ENCODE results near the gene PARN.

The PARN gene

DNA sequence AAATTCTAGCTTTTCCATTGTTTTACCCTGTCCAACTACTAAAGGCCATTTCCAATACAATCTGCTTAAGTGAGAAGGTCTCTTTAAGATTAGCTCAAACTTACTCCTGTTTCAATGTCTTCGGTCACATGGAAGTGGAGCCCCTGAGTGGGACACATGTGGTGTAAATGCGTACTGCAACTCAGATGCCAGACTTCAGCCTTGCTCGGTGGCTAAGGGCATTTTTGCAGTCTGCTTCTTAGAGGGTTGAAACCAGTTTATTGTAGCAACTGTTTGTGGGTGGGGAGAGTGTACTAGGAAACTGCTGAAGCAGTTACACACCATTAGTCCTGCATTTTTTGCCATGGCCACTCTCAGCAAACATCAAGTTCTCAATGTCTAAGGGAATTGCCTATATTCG, 140.6 kb downstream of the PARN start:
- Histone ChIP-seq H3K4me1 (peaks cover 25% of the 10 kb centered on the region), H3K36me3 (replicated peaks) (no peaks in the 10 kb centered on the region), H3K4me3 (no peak overlapping the region), H3K9me3 (no peaks in the 10 kb centered on the region), H3K27me3 (ENCODE audit: low read depth) (no peaks in the 10 kb centered on the region)
- peak; percentile 62 to 68 for DNase-seq (ENCODE audit: low spot score in 2 of 2)
- in situ Hi-C loops (cut with MboI; ENCODE audit: low sequenced_read_pairs): no loop called here

- in situ Hi-C loops (cut with MboI; ENCODE audit: low sequenced_read_pairs): no loop called here
- Histone ChIP-seq H3K27me3 (ENCODE audit: low read depth) (no peaks in the 10 kb centered on the region), H3K36me3 (replicated peaks) (no peaks in the 10 kb centered on the region), H3K4me1 (peaks cover 25% of the 10 kb centered on the region), H3K9me3 (no peaks in the 10 kb centered on the region), H3K4me3 (no peak overlapping the region)
- DNase-seq (ENCODE audit: low spot score in 2 of 2): peak; percentile 36 to 49
Measured at GRCh38 chr16:14487579-14487978, 142.5 kb downstream of the PARN start.

DNA sequence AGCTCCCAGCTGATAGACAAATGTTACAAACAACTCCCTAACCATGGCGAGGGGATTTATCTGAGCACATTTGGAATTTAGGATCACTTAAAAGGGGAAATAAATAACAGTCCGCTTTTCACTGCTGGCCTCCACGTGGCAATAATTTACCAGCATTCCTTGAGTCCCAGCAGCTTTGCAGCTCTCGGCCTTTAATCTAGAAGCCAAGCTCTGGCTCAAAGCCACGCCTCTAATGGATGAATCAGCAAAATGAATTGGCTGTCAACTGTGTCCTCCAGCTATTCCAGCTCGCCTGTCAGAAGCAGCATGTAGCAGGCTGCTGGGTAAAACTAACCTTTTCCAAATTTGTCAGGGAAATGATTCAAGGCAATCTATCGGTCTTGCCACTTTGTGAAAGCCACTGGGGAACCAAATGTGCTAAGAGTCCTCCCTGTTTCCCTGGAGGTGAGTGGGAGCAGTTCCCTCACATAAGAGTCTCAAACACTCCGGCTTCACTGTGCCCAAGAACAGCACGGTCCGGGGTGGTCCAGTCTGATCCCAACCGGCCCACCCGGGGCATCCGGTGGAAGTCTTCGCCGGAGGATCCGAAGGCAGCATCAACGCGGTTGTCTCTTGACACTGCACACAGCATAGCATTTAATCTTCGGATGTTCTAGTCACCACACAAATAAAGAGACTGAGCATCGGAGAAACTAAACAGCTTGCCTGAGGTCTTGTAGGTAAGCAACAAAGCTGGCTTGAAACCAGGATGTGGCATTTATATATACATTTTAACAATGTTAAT, 143.3 kb downstream of the PARN start:
- Histone ChIP-seq H3K4me3 (no peak overlapping the region), H3K9me3 (no peaks in the 10 kb centered on the region), H3K4me1 (peaks cover 25% of the 10 kb centered on the region), H3K36me3 (replicated peaks) (peaks cover 8% of the 10 kb centered on the region), H3K27me3 (ENCODE audit: low read depth) (no peaks in the 10 kb centered on the region)
- peak; percentile 83 to 89 for DNase-seq (ENCODE audit: low spot score in 2 of 2)
- in situ Hi-C loops (cut with MboI; ENCODE audit: low sequenced_read_pairs): no loop called here

DNA sequence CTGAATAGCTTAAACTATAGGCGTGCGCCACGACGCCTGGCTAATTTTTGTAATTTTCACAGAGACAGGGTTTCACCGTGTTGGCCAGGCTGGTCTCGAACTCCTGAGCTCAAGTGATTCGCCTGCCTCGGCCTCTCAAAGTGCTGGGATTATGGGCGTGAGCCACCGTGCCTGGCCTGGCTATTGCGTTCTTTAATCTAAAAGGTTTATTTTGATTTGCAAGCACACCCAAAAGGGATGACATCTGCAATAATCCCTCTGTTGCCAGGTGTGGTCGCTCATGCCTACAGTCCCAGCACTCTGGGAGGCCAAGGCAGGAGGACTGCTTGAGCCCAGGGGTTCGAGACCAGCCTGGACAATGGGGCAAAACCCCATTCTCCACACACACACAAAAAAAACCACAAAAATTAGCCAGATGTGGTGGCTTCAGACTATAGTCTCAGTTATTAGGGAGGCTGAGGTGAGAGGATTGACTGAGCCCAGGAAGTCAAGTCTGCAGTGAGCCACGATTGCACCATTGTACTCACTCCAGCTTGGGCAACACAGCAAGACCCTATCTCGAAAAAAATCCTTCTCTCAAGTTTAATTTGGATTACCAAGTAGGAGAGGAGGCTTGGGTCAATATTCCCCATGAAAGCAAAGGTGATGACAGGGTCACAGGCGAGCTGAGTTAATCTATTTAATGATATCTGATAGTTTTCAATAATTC, 144.1 kb downstream of the PARN start:
- DNase-seq (ENCODE audit: low spot score in 2 of 2): no peak
- Histone ChIP-seq H3K27me3 (ENCODE audit: low read depth) (no peaks in the 10 kb centered on the region), H3K36me3 (replicated peaks) (peaks cover 13% of the 10 kb centered on the region), H3K4me1 (peaks cover 25% of the 10 kb centered on the region), H3K4me3 (no peak overlapping the region), H3K9me3 (no peaks in the 10 kb centered on the region)
- in situ Hi-C loops (cut with MboI; ENCODE audit: low sequenced_read_pairs): no loop called here

DNA sequence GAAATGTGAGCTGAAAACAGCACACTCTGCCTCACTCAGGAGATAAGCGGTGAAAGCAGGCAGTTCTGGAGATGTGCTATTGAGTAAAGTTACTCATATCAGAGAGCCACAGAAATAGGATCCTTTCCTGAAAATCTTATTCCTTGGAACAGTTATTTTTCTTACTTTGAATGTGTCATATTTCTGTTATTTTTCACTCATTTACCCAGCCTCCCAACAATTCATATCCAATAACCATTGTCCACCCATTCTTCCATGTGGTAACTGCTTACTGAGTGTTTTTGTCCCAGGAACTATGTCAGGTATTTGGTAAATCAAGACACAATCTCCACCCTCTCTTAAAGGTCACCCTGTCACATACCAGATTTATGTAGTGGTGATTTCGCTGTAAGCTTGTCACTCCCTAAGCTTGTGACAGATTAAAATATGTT, 144.9 kb downstream of the PARN start:
- H3K4me1 ChIP-seq: peaks cover 25% of the 10 kb centered on the region
- no peak for DNase-seq (ENCODE audit: low spot score in 2 of 2)
- H3K9me3 ChIP-seq: no peaks in the 10 kb centered on the region
- H3K27me3 ChIP-seq (ENCODE audit: low read depth): no peaks in the 10 kb centered on the region
- in situ Hi-C loops (cut with MboI; ENCODE audit: low sequenced_read_pairs): no loop called here
- H3K4me3 ChIP-seq: no peak overlapping the region
- peaks cover 13% of the 10 kb centered on the region for H3K36me3 ChIP-seq (replicated peaks)

DNA sequence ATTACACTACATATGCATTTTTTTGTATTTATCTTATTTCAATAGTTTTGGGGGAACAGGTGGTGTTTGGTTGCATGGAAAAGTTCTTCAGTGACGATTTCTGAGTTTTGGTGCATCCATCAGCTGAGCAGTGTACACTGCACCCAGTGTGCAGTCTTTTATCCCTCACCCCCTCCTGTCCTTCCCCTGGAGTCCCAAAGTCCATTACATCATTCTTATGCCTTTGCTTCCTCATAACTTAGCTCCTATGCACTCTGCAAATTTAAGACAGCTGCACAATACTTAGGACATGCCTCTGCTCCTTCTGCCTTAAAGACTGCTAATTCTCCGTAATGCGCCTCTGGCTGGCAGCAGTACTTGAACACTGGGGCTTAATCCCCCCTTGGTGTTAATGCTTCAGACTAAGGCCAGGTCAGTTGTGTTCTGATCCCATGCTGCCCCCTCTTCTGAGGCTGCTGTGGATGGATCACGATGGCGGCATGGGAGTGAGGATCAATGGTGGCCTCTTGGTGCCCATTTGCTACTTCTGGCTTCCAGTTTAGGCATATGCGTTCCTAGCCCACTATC, 146.2 kb downstream of the PARN start:
- Histone ChIP-seq H3K4me3 (no peak overlapping the region), H3K27me3 (ENCODE audit: low read depth) (no peaks in the 10 kb centered on the region), H3K36me3 (replicated peaks) (peaks cover 16% of the 10 kb centered on the region), H3K9me3 (peaks cover 2% of the 10 kb centered on the region; the same call in 1 of the 2 replicates), H3K4me1 (peaks cover 25% of the 10 kb centered on the region)
- no peak for DNase-seq (ENCODE audit: low spot score in 2 of 2)
- in situ Hi-C loops (cut with MboI; ENCODE audit: low sequenced_read_pairs): no loop called here

- Histone ChIP-seq H3K4me1 (no peaks in the 10 kb centered on the region), H3K9me3 (peaks cover 2% of the 10 kb centered on the region; the same call in 1 of the 2 replicates), H3K27me3 (ENCODE audit: low read depth) (no peaks in the 10 kb centered on the region), H3K4me3 (no peak overlapping the region), H3K36me3 (replicated peaks) (peaks cover 7% of the 10 kb centered on the region; the same call in 1 of the 2 replicates)
- in situ Hi-C loops (cut with MboI; ENCODE audit: low sequenced_read_pairs): no loop called here
- DNase-seq (ENCODE audit: low spot score in 2 of 2): no peak
Measured at GRCh38 chr16:14476183-14476582, 153.9 kb downstream of the PARN start.

- H3K4me3 ChIP-seq: no peak overlapping the region
- H3K27me3 ChIP-seq (ENCODE audit: low read depth): no peaks in the 10 kb centered on the region
- in situ Hi-C loops (cut with MboI; ENCODE audit: low sequenced_read_pairs): no loop called here
- DNase-seq (ENCODE audit: low spot score in 2 of 2): no peak
- 0 out of 2 replicates have a peak, but pooled peaks cover 7% of the 10 kb centered on the region for H3K36me3 ChIP-seq (replicated peaks)
- H3K4me1 ChIP-seq: no peaks in the 10 kb centered on the region
- H3K9me3 ChIP-seq: peaks cover 2% of the 10 kb centered on the region; the same call in 1 of the 2 replicates
Measured at GRCh38 chr16:14475370-14476139, 154.5 kb downstream of the PARN start.

GRCh38 chr16:14473488-14473887, 156.6 kb downstream of the PARN start:
- in situ Hi-C loops (cut with MboI; ENCODE audit: low sequenced_read_pairs): no loop called here
- Histone ChIP-seq H3K4me3 (no peak overlapping the region), H3K36me3 (replicated peaks) (0 out of 2 replicates have a peak, but pooled peaks cover 4% of the 10 kb centered on the region), H3K9me3 (no peaks in the 10 kb centered on the region), H3K27me3 (ENCODE audit: low read depth) (no peaks in the 10 kb centered on the region), H3K4me1 (no peaks in the 10 kb centered on the region)
- DNase-seq (ENCODE audit: low spot score in 2 of 2): no peak

DNA sequence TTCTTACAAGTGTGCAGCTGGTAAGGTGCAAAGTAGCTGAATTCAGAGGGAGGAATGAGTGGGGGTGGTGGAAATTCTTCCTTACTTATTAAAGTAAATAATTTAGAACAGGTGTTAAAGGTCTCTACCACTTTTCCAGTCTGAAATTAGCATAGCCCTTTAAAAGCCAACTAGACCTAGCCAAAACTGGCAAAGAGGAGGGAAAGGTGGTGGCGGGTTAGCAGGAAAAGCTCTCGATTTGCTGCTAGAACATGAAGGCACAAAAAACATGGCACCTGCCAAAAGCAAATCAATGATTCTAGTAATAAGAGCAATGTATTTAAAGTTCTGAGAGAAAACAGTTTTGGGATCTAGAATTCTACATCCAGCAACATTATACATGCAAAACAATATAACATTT, 157.7 kb downstream of the PARN start:
- H3K27me3 ChIP-seq (ENCODE audit: low read depth): no peaks in the 10 kb centered on the region
- in situ Hi-C loops (cut with MboI; ENCODE audit: low sequenced_read_pairs): no loop called here
- peaks cover 3% of the 10 kb centered on the region; the same call in 1 of the 2 replicates for H3K4me1 ChIP-seq
- H3K36me3 ChIP-seq (replicated peaks): no peaks in the 10 kb centered on the region
- no peak for DNase-seq (ENCODE audit: low spot score in 2 of 2)
- no peaks in the 10 kb centered on the region for H3K9me3 ChIP-seq
- no peak overlapping the region for H3K4me3 ChIP-seq

GRCh38 chr16:14470788-14471187, 159.3 kb downstream of the PARN start:
- Histone ChIP-seq H3K36me3 (replicated peaks) (no peaks in the 10 kb centered on the region), H3K4me3 (no peak overlapping the region)
- in situ Hi-C loops (cut with MboI; ENCODE audit: low sequenced_read_pairs): no loop called here

GRCh38 chr16:14465799-14466198, 164.3 kb downstream of the PARN start:
- no peaks in the 10 kb centered on the region for H3K9me3 ChIP-seq
- no peak for DNase-seq (ENCODE audit: low spot score in 2 of 2)

More at GRCh38 chr16:14470788-14471187, 159.3 kb downstream of the PARN start:
- Histone ChIP-seq H3K27me3 (ENCODE audit: low read depth) (no peaks in the 10 kb centered on the region), H3K4me1 (peaks cover 3% of the 10 kb centered on the region; the same call in 1 of the 2 replicates), H3K9me3 (no peaks in the 10 kb centered on the region)
- no peak for DNase-seq (ENCODE audit: low spot score in 2 of 2)

DNA sequence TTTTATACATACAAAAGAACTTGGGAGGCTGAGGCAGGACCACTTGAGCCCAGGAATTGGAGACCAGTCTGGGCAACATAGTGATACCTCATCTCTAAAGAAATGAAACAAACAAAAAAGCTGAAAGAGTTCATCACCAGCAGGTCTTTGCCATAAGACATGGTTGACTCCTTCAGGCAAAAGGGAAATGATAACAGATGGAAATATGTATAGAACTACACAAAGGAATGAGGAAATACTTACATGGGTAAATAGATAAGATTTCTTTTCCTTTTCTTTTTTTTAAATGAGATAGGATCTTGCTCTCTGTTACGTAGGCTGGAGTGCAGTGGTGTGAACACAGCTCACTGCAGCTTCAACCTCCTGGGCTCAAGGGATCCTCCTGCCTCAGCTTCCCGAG, 165.3 kb downstream of the PARN start:
- Histone ChIP-seq H3K4me3 (no peak overlapping the region), H3K36me3 (replicated peaks) (no peaks in the 10 kb centered on the region), H3K27me3 (ENCODE audit: low read depth) (no peaks in the 10 kb centered on the region), H3K4me1 (peaks cover 3% of the 10 kb centered on the region; the same call in 1 of the 2 replicates), H3K9me3 (no peaks in the 10 kb centered on the region)
- no peak for DNase-seq (ENCODE audit: low spot score in 2 of 2)
- in situ Hi-C loops (cut with MboI; ENCODE audit: low sequenced_read_pairs): no loop called here

More at GRCh38 chr16:14465799-14466198, 164.3 kb downstream of the PARN start:
- no peak overlapping the region for H3K4me3 ChIP-seq
- H3K4me1 ChIP-seq: peaks cover 3% of the 10 kb centered on the region; the same call in 1 of the 2 replicates
- H3K36me3 ChIP-seq (replicated peaks): no peaks in the 10 kb centered on the region
- in situ Hi-C loops (cut with MboI; ENCODE audit: low sequenced_read_pairs): no loop called here
- no peaks in the 10 kb centered on the region for H3K27me3 ChIP-seq (ENCODE audit: low read depth)

All from HAP-1 (cell line).